Transverse colon (tissue), 4 donors: Measurements from ENCODE around the gene IGFLR1. TPM values are rescaled to one million over a fixed set of nuclear protein-coding genes. Genes with fewer than 3 reads are reported as not detected.
A peak's percentile ranks its signal among the peaks of the same experiment; 100 is the strongest.

Experiments
- DNase-seq: peaks from one replicate; pipeline ENCODE4 v3.0.0-alpha.2; 2019
- H3K27ac ChIP-seq, 4 donors: fragments of 200-600 bp; sonication (generic); 2 replicates each; pipeline ENCODE4 v1.5.1; 2016 to 2018; ENCODE audit warnings: inconsistent platforms in 4 of 4
- H3K27me3 ChIP-seq: fragments of 200-600 bp; sonication (generic); 2 replicates; pipeline ENCODE4 v1.5.1; 2017; ENCODE audit warnings: inconsistent platforms
- H3K36me3 ChIP-seq, 4 donors: fragments of 200-600 bp; sonication (generic); 2 replicates each; pipeline ENCODE4 v1.5.1; 2017 to 2019; ENCODE audit warnings: inconsistent platforms in 4 of 4
- H3K4me1 ChIP-seq, 4 donors: fragments of 200-600 bp; sonication (generic); 2 replicates each; pipeline ENCODE4 v1.5.1; 2017 to 2020; ENCODE audit warnings: inconsistent platforms in 4 of 4
- H3K4me3 ChIP-seq, 4 donors: fragments of 200-600 bp; sonication (generic); 1 replicate in 1 of 4; 2 replicates in 3 of 4; pipeline versions ENCODE4 v1.5.1 to v1.6.1; 2017 to 2019; ENCODE audit warnings: inconsistent platforms in 4 of 4
- H3K9me3 ChIP-seq, 2 donors: fragments of 200-600 bp; sonication (generic); 2 replicates each; pipeline ENCODE4 v1.5.1; 2017 to 2019; ENCODE audit warnings: inconsistent platforms in 2 of 2
- EP300 ChIP-seq: sonication (generic); formaldehyde crosslinking; IDR thresholded peaks from one replicate; pipeline ENCODE4 v1.6.1; 2017; ENCODE audit warnings: antibody characterized with exemption, low read depth
- POLR2A ChIP-seq: fragments of 450-650 bp; IDR thresholded peaks from one replicate; pipeline ENCODE4 v1.6.1; 2016; ENCODE audit warnings: antibody characterized with exemption, mild to moderate bottlenecking, moderate library complexity
- POLR2AphosphoS5 ChIP-seq, 3 donors: sonication (generic); formaldehyde crosslinking; IDR thresholded peaks; one replicate each; pipeline ENCODE4 v1.6.1; 2016; ENCODE audit warnings: antibody characterized with exemption in 3 of 3
- WGBS, 2 donors: methylation state at CpG; one replicate each; pipeline ENCODE4 v1.1.5; 2018; ENCODE audit warnings: low coverage in 1 of 2; 5-methylcytosine and 5-hydroxymethylcytosine counted together
- in situ Hi-C, 4 donors: fragments of 200-750 bp; cut with MboI; loops; one replicate each; pipeline versions ENCODE4 v1.15.0 to v1.15.1; 2017; ENCODE audit warnings: low sequenced_read_pairs in 3 of 4, low pct_ligation_motif_present in 1 of 4, low pct_unique_long_range_greater_than_20kb in 1 of 4
- intact Hi-C: fragments of 100-400 bp; cut with DNase I; formaldehyde crosslinking; loops from one replicate; pipeline ENCODE4 v1.15.1; 2023; ENCODE audit warnings: low total_unique reads
- total RNA-seq, 4 donors: library from RNA; depleted of rRNA; stranded (reverse); fragments of >200 nt; gene quantifications; one replicate each; pipeline ENCODE4 v1.1.0, GENCODE V29; 2016
- TF ChIP-seq, protein P1 (sequence below), 5 experiments: fragments of 200-600 bp in 3 of 5; fragments of 450-650 bp in 2 of 5; sonication (generic) in 3 of 5; IDR thresholded peaks; 1 replicate in 2 of 5; 2 replicates in 3 of 5; pipeline ENCODE4 v1.5.1; 2016 to 2017; ENCODE audit warnings: antibody characterized with exemption in 5 of 5, inconsistent platforms in 3 of 5, mild to moderate bottlenecking in 2 of 5, moderate library complexity in 1 of 5

The IGFLR1 gene
- total RNA-seq, 4 donors from 2014 or later: 0.40 to 7.3 (median 6.0) TPM

DNA sequence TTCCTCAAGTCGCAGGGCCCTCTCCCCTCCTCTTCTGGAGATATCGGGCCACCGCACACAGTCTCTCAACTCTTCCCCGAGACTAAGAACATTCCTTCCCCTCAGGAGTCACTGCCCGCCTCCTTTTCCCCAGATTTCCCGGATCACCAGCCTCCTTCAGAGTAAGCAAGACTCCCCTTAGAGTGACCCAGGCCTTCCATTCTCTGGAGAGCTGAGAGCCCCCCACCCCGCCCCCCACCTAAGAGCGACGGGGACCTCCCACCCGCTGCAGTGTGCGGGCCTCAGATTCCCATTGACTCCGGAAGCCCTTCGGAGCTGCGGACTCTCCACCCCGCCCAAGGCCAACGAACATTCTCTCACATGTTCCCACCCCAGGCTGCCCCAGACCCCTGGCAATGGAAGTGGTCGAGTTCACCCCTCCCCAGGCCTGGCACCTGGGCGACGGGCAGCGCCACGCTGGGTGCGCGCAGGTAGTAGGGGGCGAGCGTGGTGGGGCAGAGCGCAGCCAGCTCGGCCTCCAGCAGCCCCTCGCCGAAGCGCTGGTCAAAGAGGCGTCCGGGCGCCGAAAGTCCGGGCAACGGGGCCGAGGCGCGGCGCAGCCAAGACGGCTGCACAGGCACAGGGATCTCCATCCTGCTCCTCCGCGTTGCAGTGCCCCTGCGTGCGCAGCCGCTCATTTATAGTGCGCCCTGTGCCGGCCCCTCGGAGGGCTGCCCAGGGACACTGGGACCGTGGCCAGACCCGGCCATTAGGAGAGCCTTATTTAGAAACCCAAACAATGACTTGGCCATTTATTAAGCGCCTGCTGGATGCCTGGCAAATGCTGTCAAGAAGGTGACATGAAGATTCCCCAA is 14.4 kb upstream of the IGFLR1 start, which contains the start of gene HSPB6:
Gene HSPB6 (minus strand): TSS at position 653 of the 854 bp plus-strand sequence. CDS start 21 bp downstream, at position 632.
- Histone ChIP-seq H3K27ac (peak within 1 kb of the TSS; percentile 96 to 99 (median 97)), H3K9me3 (no peaks in the 10 kb centered on the region), H3K4me1 (peaks cover 16 to 42% (median 39%) of the 10 kb centered on the region in 4 donors), H3K27me3 (peaks cover 3% of the 10 kb centered on the region), H3K4me3 (peak within 1 kb of the TSS; percentile 50 to 92 (median 84)), H3K36me3 (peaks cover 0 to 14% (median 3%) of the 10 kb centered on the region in 4 donors)
- intact Hi-C loops: no loop called here
- TF ChIP-seq POLR2AphosphoS5 (IDR thresholded peaks at IDR 0.05) (peak; percentile 65 to 89 (median 81)), EP300 (no peak), POLR2A (peak; percentile 69)
- TF ChIP-seq, protein P1, sequence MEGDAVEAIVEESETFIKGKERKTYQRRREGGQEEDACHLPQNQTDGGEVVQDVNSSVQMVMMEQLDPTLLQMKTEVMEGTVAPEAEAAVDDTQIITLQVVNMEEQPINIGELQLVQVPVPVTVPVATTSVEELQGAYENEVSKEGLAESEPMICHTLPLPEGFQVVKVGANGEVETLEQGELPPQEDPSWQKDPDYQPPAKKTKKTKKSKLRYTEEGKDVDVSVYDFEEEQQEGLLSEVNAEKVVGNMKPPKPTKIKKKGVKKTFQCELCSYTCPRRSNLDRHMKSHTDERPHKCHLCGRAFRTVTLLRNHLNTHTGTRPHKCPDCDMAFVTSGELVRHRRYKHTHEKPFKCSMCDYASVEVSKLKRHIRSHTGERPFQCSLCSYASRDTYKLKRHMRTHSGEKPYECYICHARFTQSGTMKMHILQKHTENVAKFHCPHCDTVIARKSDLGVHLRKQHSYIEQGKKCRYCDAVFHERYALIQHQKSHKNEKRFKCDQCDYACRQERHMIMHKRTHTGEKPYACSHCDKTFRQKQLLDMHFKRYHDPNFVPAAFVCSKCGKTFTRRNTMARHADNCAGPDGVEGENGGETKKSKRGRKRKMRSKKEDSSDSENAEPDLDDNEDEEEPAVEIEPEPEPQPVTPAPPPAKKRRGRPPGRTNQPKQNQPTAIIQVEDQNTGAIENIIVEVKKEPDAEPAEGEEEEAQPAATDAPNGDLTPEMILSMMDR (IDR thresholded peaks at IDR 0.05): no peak
- DNase-seq: peak; percentile 42
- WGBS, 2 donors: 18 to 23% methylated on average over 5 to 51 of the region's 52 CpGs
- in situ Hi-C loops: no loop called here

DNA sequence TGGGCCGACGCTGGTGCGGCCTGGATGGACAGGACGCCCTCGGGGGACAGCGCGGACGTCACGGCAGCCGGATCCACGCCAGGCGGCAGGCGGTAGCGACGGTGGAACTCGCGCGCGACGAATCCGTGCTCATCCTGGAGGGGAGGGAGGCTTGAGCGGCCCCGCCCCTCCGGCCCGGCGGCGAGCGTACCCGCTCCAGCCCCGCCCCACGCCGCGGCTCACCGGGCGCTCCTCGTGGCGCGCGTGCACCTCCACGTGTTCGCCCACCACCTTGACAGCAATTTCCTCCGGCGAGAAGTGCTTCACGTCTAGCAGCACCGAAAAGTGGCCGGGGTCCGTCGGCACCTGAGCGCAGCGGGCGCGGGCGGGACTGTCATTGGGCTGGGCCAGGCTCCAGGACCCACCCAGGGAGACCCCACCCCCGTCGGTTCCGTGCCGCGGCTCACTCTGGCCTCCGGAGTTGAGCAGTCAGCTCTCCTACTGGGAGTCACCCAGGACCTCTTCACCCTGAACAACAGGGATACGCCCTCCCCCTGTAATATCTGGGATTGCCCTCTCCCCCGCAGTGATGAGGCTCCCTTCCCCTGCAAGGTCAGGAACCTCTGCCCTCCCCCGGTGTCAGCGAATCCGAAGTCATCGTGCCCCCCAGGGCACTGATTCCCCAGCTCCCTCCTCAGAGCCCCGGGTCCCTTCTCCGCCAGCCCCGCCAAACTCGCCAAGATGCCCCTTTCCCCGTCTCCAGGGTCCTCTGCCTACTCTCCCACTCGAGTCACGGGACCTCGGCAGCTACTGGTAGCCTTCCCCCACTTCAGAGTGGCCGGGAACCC is 13.5 kb upstream of the IGFLR1 start:
- in situ Hi-C loops: no loop called here
- 26 to 67% methylated on average over 1 to 46 of the region's 74 CpGs for WGBS, 2 donors
- TF ChIP-seq POLR2AphosphoS5 (IDR thresholded peaks at IDR 0.05) (peak; percentile 29 to 65 (median 63)), EP300 (peak; percentile 82), POLR2A (no peak)

DNA sequence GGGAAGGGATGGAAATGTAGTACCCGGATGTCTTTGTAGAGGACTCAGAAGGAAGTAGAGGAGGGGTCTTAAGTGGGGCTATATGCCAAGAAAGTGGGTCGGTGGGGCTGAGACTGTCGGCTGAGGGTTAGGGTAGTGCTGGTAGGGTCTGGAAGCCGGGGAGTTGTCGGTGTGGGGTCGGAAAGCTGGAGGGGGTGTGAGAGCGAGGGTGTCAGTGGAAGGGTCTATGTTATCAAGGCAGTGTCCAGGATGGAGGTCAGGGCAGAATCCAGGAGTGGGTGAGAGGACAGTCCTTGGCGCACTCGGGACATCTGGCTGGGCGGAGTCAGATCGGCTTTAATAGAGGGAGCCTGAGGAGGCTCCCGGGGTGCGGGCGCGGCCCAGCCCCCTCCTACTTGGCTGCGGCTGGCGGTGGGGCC is 12.9 kb upstream of the IGFLR1 start:
- Histone ChIP-seq H3K4me3 (peak overlapping the region in 3 of 4 donors; percentile 35 to 92 (median 90)), H3K36me3 (peaks cover 0 to 14% (median 3%) of the 10 kb centered on the region in 4 donors), H3K9me3 (no peaks in the 10 kb centered on the region), H3K27ac (peak overlapping the region; percentile 96 to 99 (median 97)), H3K27me3 (peaks cover 3% of the 10 kb centered on the region), H3K4me1 (peaks cover 16 to 42% (median 40%) of the 10 kb centered on the region in 4 donors)
- no peak for DNase-seq
- 42 to 50% methylated on average over 6 to 16 of the region's 17 CpGs for WGBS, 2 donors
- in situ Hi-C loops: no loop called here
- TF ChIP-seq POLR2A: no peak
- no peak for TF ChIP-seq POLR2AphosphoS5 (IDR thresholded peaks at IDR 0.05)
- TF ChIP-seq EP300: no peak
- TF ChIP-seq, protein P1 (IDR thresholded peaks at IDR 0.05): no peak
- intact Hi-C loops: no loop called here

More for the DNA sequence above, 13.5 kb upstream of the IGFLR1 start:
- H3K9me3 ChIP-seq: no peaks in the 10 kb centered on the region
- peaks cover 16 to 42% (median 39%) of the 10 kb centered on the region in 4 donors for H3K4me1 ChIP-seq
- peak overlapping the region; percentile 35 to 92 (median 70) for H3K4me3 ChIP-seq
- peak; percentile 79 for DNase-seq
- H3K27me3 ChIP-seq: peaks cover 3% of the 10 kb centered on the region
- H3K36me3 ChIP-seq: peaks cover 0 to 14% (median 3%) of the 10 kb centered on the region in 4 donors
- H3K27ac ChIP-seq: peak overlapping the region; percentile 96 to 99 (median 97)
- intact Hi-C loops: no loop called here

DNA sequence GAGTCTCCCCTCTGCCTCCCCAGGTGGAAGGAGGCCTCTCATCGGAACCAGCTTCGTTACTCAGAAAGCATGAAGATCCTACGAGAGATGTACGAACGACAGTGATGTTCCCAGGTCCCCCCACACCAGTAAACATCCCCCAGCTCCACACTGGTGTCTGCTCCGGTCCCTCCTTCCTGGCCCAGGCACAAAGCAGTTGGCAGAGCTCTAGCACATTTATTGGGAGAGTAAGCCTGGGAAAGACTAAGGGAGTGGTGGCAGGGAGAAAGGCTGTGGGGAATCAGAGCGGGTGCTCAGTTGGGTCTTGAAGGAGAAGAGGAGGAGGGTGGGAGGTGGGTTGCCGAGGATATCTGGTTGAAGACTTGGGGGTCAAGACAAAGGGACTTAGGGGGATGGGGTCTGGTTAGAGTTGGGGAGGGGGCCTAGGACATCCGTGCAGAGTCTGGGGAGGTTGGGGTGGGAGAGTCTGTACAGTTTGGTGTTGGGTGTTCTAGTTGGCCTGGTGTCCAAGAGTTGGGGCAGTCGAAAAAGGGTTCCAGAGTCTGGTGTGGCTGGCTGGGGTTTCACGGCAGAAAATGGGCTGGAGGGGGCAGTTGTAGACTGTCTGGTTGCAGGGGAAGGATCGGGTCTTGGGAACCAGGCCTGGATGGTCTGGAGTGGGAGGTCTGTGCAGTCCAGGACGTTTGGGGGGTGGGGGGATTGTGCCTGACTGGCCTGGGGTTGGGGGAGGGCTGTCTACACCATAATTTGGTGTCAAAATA is 12.3 kb upstream of the IGFLR1 start:
- peak overlapping the region in 1 of 4 donors; percentile 90 for H3K4me3 ChIP-seq
- peaks cover 3% of the 10 kb centered on the region for H3K27me3 ChIP-seq
- no peaks in the 10 kb centered on the region for H3K9me3 ChIP-seq
- TF ChIP-seq EP300: no peak
- no peak for TF ChIP-seq POLR2A
- no peak for TF ChIP-seq POLR2AphosphoS5 (IDR thresholded peaks at IDR 0.05)
- TF ChIP-seq, protein P1 (IDR thresholded peaks at IDR 0.05): no peak
- DNase-seq: peak; percentile 7
- intact Hi-C loops: no loop called here
- 72 to 83% methylated on average over 5 to 13 of the region's 13 CpGs for WGBS, 2 donors
- H3K27ac ChIP-seq: peak overlapping the region; percentile 96 to 99 (median 97)
- peaks cover 16 to 45% (median 43%) of the 10 kb centered on the region in 4 donors for H3K4me1 ChIP-seq
- in situ Hi-C loops: no loop called here
- H3K36me3 ChIP-seq: peaks cover 0 to 14% (median 3%) of the 10 kb centered on the region in 4 donors
